NCI-H128 (cell line): Measurements from ENCODE around the gene SNX1.
"Not testable (repeated sequence)": the region's sequence is repeated elsewhere in the genome, so short reads cannot be mapped to it uniquely, and the experiment has no call there.

Experiments used
- DNase-seq: peaks from one replicate; lab custom pipeline; 2025; ENCODE audit not compliant: unreplicated experiment; lab: John Stamatoyannopoulos, UW

Gene SNX1

DNA sequence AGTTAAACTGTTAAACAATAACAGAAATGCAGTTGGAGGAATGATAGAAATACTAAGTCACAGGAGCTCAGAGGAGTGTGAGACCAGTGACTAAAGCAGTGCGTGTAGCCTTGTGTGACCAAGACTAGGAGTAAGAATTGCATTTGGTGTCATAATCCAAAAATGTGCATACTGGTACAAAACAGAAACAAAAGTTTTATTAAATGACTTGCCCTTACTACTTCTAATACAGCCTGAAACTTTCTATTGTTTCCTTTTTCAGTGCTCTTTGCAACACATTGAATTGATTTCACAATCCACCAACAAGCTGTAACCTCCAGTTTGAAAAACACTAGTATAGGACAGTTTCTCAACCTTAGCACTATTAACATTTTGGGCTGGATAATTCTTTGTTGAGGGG, 17.1 kb downstream of the SNX1 start:
- DNase-seq, result no peak

DNA sequence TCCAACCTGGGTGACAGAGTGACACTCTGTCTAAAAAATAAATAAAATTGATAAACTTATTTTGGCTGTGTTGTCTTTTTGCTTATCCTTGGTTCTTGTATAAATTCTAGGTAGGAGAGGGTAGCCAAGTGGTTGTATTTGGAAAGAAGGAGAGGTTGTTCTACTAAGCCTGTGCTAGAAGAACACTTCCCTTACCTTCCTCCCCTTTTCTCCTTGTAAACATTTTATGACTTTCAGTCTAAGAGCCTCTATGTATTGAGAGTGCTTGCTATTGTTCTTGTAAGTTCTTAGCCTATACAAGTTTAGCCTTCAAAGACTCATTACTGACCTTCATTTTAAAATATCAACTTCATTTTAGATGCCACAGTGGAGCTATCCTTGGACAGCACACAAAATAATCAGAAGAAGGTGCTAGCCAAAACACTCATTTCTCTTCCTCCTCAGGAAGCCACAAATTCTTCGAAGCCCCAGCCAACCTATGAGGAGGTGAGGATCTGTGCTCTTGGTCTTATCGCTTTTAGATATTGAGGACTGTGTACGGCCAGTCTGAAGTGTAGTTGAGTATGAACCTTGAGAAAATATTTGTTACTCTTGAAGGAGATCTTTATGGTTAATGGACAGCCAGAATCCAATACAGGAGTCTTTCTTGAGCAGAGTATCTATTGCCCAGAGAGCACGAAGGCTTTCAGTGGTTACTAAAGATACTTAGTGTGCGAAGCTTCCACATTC, 22.1 kb downstream of the SNX1 start:
- no peak for DNase-seq

DNA sequence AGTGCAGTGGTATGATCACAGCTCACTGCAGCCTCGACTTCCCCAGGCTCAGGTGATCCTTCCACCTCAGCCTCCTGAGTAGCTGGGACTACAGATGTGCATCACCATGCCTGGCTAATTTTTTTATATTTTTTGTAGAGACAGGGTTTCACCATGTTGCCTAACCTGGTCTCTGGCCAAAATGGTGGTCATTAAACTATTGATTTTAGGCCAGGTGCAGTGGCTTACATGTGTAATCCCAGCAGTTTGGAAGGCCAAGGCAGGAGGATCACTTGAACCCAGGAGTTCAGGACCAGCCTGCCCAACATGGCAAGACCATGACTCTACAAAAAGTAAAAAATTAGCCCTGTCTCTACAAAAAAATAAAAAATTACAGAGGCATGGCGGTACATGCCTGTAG, 24.5 kb downstream of the SNX1 start:
- not testable (repeated sequence) for DNase-seq

GRCh38 chr15:64121614-64122013, 25.8 kb downstream of the SNX1 start:
- no peak for DNase-seq

GRCh38 chr15:64122444-64122843, 26.7 kb downstream of the SNX1 start:
- DNase-seq, result no peak

GRCh38 chr15:64122936-64123351, 27.2 kb downstream of the SNX1 start:
- no peak for DNase-seq

DNA sequence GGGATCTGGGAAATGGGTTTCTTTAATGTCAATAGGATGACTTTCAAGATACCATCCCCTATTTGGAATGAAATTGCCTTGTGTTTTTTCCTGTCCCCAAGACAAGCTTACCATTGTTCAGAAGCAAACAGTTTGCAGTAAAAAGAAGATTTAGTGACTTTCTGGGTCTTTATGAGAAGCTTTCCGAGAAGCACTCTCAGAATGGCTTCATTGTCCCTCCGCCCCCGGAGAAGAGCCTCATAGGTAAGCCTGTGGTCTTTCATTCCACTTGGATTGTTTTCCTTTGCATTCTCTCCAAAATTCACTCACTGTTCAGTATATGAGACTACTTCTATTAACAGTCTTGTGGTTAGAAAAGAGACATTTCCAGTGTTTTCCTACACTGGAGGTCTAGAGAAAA, 30.2 kb downstream of the SNX1 start:
- no peak for DNase-seq

DNA sequence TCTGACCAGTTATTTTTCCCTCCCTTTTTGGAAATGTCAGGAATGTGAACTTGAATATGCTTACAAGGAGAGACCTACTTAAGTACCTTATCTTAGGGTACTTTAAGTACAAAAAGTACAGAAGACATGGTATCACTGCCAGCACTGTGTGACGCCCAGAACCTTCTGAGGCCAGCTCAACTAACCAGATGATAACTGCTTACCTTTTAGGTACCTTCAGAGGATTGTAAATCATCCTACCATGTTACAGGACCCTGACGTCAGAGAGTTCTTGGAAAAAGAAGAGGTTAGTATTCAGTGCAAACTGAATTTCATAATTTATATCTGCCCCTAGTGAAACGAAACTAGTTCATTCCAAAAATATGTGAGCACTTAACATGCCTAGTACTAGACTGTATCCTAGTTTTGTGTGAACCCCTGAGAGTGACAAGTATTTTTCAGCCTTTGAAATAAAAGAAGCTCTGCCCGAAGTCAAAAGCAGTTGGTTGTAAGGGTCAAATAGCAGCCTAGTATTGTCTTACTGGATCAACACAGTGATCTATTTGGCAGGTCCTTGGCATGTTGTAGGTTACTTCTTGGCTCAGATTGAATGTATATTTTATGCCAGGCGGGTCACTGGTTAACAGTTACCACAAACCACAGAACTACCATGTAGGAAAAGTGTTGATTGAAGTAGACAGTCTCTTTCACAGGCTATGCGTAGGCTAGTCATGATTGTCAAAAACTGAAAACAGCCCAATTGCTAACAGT, 31.9 kb downstream of the SNX1 start:
- DNase-seq, result no peak

DNA sequence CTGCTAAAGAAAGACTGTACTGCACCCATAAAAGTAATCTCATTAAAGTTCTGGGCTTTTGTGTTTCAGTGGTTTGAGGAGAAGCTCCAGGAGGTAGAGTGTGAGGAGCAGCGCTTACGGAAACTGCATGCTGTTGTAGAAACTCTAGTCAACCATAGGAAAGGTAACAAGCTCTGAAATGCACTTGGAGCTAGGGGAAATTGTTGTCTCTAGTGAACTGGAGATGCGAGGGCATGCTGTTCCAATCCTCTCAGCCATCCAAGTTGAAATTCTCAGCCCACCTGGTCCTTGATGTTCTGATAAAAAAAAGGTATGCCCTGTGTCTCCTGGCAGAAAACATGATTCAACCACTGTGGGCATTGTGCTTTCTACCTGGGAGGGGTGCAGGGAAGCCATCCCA, 34.4 kb downstream of the SNX1 start:
- no peak for DNase-seq

DNA sequence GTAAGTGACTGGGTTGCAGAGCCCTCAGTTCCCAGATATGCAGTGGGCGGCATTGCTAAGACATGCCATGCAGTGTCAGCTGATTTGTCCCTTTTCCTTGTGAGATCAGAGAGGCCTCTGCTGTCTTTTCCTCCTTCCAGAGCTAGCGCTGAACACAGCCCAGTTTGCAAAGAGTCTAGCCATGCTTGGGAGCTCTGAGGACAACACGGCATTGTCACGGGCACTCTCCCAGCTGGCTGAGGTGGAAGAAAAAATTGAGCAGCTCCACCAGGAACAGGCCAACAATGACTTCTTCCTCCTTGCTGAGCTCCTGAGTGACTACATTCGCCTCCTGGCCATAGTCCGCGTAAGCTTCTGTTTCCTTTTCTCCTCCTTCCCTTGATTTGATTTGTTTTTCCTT, 35.8 kb downstream of the SNX1 start:
- DNase-seq, result no peak

DNA sequence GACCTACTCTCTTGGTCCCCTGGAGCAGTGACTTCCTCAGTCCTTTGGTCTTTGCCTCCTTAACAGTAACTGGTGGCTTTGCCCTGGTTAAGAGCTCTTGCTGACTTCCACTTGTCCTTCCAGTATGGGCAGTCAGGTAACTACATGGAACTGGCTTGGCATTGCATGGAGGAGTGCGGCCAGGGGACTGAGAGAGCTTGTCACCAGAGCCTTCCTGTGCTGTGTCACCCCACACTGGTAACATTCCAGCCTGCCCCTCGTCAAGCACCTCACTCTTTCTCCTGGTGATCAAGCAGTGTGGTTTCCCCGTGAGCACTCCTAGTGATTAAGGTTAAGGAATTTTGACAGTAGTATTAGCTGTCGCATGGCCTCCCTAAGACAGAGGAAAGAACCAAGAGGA, 36.4 kb downstream of the SNX1 start:
- DNase-seq, result no peak

- no peak for DNase-seq
Observed at GRCh38 chr15:64133623-64134344, 38.0 kb downstream of the SNX1 start.

DNA sequence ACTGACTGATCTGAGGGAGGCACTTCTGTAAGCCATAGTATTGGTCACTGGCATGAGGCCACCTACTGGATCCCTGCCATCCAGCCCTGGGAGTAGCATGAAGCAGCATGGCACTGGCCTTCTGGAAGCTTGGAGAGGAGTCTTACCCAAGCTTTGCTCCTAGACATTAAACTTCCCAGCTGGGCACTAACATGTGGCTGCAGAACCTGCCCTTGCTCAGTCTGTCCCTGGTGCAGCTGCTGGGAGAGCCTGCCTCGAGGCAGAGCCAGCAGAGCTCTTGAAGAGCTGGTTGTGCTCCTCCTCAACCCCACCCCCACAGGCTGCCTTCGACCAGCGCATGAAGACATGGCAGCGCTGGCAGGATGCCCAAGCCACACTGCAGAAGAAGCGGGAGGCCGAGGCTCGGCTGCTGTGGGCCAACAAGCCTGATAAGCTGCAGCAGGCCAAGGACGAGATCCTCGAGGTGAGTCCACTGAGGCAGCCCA, 38.6 kb downstream of the SNX1 start:
- DNase-seq, result no peak

- DNase-seq, result no peak
Observed at GRCh38 chr15:64136347-64136746, 40.6 kb downstream of the SNX1 start.

DNA sequence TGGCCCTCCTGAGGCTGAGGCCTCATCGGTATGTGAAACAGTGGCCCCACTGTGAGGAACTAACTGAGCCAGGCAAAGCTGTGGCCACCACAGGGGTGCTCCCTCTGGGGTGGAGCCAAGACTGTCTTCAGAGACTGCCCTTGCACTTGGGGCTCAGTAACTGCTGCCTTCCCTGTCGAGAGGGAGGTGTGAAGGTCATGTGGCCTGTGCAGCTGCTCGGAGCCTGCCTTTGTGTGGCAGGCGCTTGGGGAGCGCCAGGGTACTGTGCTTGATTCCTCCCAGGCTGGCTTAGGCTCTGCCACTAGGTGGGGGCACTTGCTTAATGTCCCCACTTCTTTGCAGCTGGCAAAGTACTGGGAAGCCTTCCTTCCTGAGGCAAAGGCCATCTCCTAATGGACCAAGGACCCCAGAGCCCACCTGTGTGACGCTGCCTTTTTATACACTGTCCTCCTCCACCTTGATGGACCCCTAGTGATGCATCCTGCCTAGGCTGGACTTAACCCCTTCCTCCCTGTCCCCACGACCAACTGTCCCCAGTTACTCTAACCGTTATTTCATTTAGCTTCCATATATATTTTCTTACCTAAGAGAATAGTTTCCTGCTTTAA, 41.5 kb downstream of the SNX1 start:
- DNase-seq, result no peak

DNA sequence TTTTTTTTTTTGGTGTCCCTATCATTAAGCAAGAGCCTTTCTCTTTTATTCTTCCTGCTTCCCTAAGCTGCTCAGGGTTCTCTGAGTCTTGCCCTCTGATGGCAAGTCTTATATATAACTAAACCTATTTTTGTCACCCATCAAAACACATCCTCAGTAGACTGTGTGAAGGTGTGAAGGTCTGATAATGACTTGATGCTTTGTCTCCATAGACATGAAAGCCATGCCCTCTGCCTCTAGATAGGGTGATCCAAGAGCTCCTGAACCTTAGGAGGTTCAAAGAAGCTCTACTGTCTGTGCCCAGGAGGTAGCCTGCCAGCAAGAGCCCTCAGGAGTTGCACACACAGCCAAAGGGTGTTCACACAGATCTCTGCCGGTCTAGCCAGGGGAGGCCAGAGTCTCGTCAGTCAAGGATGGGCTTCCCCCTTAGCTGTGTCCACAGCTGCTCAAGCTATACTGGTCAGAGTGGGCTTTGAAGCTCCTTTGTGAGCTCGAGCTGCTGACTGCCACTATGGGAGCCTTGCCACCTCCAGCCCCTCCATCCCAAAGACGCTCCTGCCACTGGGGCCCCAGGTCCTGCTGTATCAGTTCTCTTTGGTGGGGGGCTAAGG, 42.7 kb downstream of the SNX1 start:
- DNase-seq, result no peak

GRCh38 chr15:64141798-64142512, 46.2 kb downstream of the SNX1 start:
- DNase-seq, result no peak

- no peak for DNase-seq
Observed at GRCh38 chr15:64143276-64143675, 47.5 kb downstream of the SNX1 start.

GRCh38 chr15:64144192-64144564, 48.4 kb downstream of the SNX1 start:
- DNase-seq, result no peak

GRCh38 chr15:64144565-64145281, 48.9 kb downstream of the SNX1 start:
- no peak for DNase-seq
